AG09309 (cell line): Measurements from ENCODE around the gene LRRC17.

ENCODE experiments used
- DNase-seq: peaks from one replicate; pipeline ENCODE4 v3.0.0-alpha.2; 2010; ENCODE audit warnings: low read depth
- H3K4me3 ChIP-seq: 2 replicates; pipeline ENCODE4 v1.5.1; 2011; ENCODE audit warnings: mild to moderate bottlenecking, low read depth, low read length, moderate library complexity; ENCODE audit not compliant: control insufficient read depth
- TF ChIP-seq, protein P1 (sequence below): IDR thresholded peaks from 2 replicates; pipeline ENCODE4 v1.5.1; 2011; ENCODE audit warnings: mild to moderate bottlenecking, low read depth, low read length, inconsistent platforms; ENCODE audit not compliant: insufficient read depth, control insufficient read depth; ENCODE audit errors: missing control alignments

The LRRC17 gene

DNA sequence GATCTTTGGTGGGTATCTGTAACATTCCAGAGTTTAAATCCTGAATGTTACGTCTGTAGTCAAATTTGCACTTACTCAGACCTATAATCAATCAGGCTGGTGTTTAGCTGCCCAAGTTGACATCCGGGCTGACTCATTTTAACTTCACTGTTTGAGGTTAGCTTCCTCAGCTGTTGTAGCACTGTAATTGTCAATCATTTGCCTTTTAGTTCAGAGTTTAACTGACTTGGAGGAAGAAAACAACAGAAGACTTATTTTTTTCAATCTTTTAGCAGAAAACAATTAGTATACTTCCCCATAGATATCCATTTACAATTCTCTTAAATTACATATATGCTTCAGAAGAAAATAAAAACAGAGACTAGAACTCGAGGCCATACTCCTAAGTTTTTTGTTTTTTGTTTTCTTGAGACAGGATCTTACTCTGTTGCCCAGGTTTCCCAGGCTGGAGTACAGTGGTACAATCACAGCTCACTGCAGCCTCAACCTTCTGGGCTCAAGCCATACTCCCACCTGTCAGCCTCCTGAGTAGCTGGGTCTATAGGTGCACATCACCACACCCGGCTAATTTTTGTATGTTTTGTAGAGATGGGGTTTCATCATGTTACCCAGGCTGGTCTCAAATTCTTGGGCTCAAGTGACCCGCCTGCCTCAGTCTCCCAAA lies 38.5 kb upstream of the LRRC17 start:
- no peak for DNase-seq
- H3K4me3 ChIP-seq: no peak overlapping the region
- TF ChIP-seq, protein P1, sequence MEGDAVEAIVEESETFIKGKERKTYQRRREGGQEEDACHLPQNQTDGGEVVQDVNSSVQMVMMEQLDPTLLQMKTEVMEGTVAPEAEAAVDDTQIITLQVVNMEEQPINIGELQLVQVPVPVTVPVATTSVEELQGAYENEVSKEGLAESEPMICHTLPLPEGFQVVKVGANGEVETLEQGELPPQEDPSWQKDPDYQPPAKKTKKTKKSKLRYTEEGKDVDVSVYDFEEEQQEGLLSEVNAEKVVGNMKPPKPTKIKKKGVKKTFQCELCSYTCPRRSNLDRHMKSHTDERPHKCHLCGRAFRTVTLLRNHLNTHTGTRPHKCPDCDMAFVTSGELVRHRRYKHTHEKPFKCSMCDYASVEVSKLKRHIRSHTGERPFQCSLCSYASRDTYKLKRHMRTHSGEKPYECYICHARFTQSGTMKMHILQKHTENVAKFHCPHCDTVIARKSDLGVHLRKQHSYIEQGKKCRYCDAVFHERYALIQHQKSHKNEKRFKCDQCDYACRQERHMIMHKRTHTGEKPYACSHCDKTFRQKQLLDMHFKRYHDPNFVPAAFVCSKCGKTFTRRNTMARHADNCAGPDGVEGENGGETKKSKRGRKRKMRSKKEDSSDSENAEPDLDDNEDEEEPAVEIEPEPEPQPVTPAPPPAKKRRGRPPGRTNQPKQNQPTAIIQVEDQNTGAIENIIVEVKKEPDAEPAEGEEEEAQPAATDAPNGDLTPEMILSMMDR: no peak

DNA sequence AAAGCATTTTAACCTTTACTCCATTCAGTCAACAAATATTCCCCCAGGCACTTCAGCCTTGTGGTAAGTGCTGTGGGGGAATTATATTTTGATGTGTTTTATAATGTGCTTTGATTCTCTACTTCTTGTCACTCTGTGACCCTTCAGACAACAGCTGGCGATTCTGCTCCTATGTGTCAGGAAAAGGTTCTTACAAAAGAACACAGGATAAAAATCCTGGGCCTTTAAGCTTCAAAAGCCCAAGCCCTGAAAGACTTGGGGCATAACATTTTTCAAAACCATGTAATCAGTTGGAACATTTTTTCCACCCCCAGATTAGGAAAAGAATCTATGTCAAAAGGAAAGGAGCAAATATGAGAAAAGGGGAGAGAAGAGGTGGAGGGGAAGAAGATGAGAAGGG lies 37.8 kb upstream of the LRRC17 start:
- TF ChIP-seq, protein P1: no peak
- no peak for DNase-seq
- H3K4me3 ChIP-seq: no peak overlapping the region

DNA sequence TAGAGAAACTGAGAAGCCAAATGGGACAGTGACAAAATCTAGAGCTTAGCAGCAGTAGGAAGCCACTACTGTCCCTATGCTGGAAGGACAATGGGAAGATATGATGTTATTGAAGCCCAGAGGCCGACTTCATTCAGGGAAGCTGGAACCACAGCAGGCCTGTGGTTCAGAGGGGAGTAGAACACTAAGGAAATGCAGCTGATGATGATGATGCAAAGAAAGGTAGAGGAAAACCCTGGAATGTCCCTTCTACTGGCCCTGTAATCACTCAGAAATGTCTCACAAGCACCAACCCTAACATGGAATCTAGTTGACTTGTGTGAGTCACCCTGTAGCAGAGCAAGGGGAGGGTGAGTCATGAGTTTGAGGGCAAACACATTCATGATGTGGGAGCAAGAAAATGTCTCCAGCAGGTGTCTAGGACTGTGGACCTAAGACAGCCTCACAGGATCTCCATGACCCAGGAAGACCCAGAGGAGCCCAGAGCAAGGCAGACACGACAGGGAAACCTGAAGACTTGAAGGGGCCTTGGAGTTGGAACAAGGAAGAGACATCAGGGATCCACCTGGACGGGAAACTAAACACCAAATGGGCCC lies 37.0 kb upstream of the LRRC17 start:
- no peak overlapping the region for H3K4me3 ChIP-seq
- TF ChIP-seq, protein P1: peak; percentile 14
- DNase-seq: peak; percentile 95

DNA sequence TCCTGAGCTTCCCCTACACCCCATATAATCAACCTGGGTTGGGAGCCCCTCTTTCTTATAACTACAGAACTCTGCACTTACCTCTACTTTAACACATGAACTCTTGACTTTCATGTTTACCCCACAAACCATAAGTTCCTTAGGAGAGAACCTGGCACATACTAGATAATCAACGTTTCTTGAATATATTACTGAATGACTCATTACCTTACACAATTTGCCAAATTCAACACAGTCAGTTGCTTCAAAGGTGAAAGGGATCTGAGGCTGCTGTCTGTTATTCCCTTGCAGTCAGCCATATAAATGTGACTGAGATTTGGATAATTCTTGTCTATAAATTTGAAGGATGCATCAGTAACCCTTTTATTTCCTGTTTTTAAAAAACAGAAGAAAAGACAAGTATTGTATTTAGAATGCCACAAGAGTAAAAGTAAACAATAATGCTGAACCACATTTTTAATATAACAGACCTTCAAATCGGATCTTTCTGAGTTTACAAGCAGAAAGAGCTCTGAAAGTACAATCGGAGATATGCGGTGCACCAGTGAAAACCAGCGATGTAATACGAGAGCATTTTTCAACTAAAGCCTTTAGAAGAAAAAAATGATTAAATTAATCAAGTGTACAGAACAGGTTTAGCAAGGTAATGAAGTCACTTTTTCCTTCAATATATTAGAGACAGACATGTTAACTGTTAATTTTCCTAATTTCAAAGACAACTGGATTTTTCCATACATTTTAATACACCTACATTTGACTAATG lies 29.5 kb upstream of the LRRC17 start:
- TF ChIP-seq, protein P1: no peak
- no peak overlapping the region for H3K4me3 ChIP-seq
- no peak for DNase-seq

DNA sequence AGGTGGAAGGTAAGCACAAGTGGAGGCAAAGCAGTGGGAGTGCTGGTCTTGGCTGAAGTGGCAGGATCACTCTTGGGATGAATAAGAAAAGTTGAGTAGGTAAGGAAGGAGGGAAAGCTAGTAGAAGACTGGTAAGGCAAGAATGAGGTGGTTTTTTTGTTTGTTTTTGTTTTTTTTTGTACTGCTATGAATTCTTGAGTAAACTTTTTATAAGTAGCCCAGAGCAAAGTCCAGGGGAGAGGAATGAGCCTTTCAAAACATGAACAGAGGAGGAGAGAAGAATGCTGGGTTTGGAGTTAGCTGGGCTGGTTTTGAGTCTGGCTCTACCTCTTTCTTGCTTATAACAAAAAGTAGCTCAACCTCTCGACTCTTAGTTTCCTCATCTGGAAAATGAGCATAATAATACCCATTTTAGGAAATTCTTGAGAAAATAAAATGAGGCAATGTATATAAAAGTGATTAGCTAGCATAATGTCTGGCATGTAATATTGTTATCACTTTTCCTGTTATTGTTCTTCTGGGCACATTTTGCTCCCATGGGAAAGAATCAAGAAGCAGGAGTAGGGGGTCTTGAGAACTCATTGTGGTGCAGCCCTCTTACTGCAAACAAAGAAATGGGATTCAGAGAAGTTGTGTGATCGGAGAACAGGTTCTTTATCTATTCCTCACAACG lies 24.1 kb upstream of the LRRC17 start:
- DNase-seq: no peak

DNA sequence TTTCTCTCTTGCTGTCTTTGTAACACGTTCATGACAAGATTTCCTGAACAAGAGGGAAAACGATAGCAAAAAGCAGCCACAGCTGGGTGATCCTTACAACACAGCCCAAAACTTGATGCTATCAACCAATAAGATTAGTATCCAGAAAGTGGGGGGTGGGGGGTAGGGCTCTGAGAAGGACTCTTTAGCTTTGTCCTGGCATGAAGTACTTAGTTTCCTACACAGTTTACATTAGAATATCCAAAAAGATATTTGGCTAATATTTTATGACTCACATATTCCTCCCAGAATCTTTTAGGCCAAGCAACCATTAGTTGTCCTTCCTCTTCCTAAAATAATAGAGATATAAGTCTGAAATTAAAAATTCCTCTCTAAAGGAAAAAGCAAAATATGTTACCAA lies 22.9 kb upstream of the LRRC17 start:
- no peak overlapping the region for H3K4me3 ChIP-seq
- DNase-seq: no peak
- TF ChIP-seq, protein P1: no peak

More for the DNA sequence above, 24.1 kb upstream of the LRRC17 start:
- TF ChIP-seq, protein P1: no peak
- no peak overlapping the region for H3K4me3 ChIP-seq
